Right lobe of liver (tissue), 4 donors: ENCODE results near the gene MGME1.

Experiments used
- CTCF ChIP-seq, 4 donors: fragments of 200-600 bp in 3 of 4; fragments of 450-650 bp in 1 of 4; IDR thresholded peaks; one replicate each; pipeline versions ENCODE4 v1.5.1 to v1.8.0; 2016 to 2022; ENCODE audit warnings: antibody characterized with exemption in 4 of 4, mild to moderate bottlenecking in 2 of 4
- POLR2A ChIP-seq: fragments of 450-650 bp; IDR thresholded peaks from one replicate; pipeline ENCODE4 v1.6.1; 2017; ENCODE audit warnings: antibody characterized with exemption, mild to moderate bottlenecking
- donor health status: DM: no; HTN: no; CAD: no.
- donor health status: DM: no; HTN: no; CAD: no.
- donor health status: DM: no; HTN: yes; CAD: no.

DNA sequence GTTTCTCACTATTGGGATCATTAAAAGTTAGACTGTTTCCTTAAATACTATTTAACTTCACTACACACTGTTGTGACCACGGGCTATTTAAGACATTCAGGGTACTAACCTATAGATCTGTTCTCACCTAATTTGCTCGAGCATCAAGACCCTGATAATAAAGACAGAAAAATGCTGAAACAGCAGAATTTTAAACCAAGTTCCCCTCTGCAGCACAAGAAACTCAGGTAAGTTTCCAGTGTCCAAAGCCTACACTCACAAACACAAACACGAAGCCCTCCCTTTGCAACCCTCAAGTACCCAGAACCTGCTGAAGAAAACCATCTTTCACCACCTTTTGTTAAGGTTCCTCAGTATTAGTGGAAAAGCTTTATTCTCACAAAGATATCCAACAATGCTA lies 4.2 kb upstream of the MGME1 start:
- TF ChIP-seq CTCF (IDR thresholded peaks at IDR 0.05) (no peak), POLR2A (no peak)
